PC-3 (cell line): ENCODE measurements around the gene PLPPR3. TPM values are rescaled to one million over a fixed set of nuclear protein-coding genes. Genes with fewer than 3 reads are reported as not detected.

ENCODE experiments used
- ATAC-seq: fragments of 200-7000 bp; cut with Tn5 transposase; 2 replicates; pipeline ENCODE4 v1.9.1; 2020; ENCODE audit warnings: mild to moderate bottlenecking, moderate library complexity
- BruUV-seq: library from RNA; stranded (reverse); fragments of 400-500 nt; replicated peaks from 2 replicates; lab custom pipeline; 2021; lab: Mats Ljungman, UMichigan
- CTCF ChIA-PET: fragments of 300-600 bp; sonication (Branson Sonifier 250); formaldehyde crosslinking; loops from one replicate; lab custom pipeline; 2022; ENCODE audit warnings: antibody characterized with exemption; lab: Charles Lee
- POLR2A ChIA-PET: fragments of 300-600 bp; sonication (Branson Sonifier 250); formaldehyde crosslinking; loops from one replicate; lab custom pipeline; 2022; ENCODE audit warnings: antibody characterized with exemption; ENCODE audit not compliant: unreplicated experiment; lab: Charles Lee
- DNase-seq: peaks from one replicate; pipeline ENCODE4 v3.0.0-alpha.2; 2015
- H2AFZ ChIP-seq: fragments of 300-600 bp; sonication (generic); 2 replicates; pipeline ENCODE4 v1.6.0; 2016; ENCODE audit warnings: antibody characterized with exemption, low read length
- H3F3A ChIP-seq: fragments of 300-600 bp; sonication (generic); one replicate; pipeline ENCODE4 v1.6.0; 2017; ENCODE audit warnings: antibody characterized with exemption, low read length, control low read depth, mild to moderate bottlenecking; ENCODE audit not compliant: unreplicated experiment
- H3K27ac ChIP-seq: fragments of 300-600 bp; sonication (generic); 2 replicates; pipeline ENCODE4 v1.5.1; 2016; ENCODE audit warnings: mild to moderate bottlenecking, low read length
- H3K27me3 ChIP-seq: fragments of 300-600 bp; sonication (generic); 2 replicates; pipeline ENCODE4 v1.6.1; 2016; ENCODE audit warnings: low read length, mixed read lengths
- H3K36me3 ChIP-seq: fragments of 300-600 bp; sonication (generic); 2 replicates; pipeline ENCODE4 v1.6.1; 2016; ENCODE audit warnings: low read depth, mixed run types, low read length, mixed read lengths
- H3K4me1 ChIP-seq: fragments of 300-600 bp; sonication (generic); 2 replicates; pipeline ENCODE4 v1.5.1; 2016; ENCODE audit warnings: low read length; ENCODE audit not compliant: insufficient read depth
- H3K4me2 ChIP-seq: fragments of 300-600 bp; sonication (generic); 2 replicates; pipeline ENCODE4 v1.6.0; 2016; ENCODE audit warnings: low read length
- H3K4me3 ChIP-seq: fragments of 300-600 bp; sonication (generic); 2 replicates; pipeline ENCODE4 v1.5.1; 2016; ENCODE audit warnings: mild to moderate bottlenecking, low read length, mixed read lengths
- H3K79me2 ChIP-seq: fragments of 300-600 bp; sonication (generic); 2 replicates; pipeline ENCODE4 v1.6.1; 2017; ENCODE audit warnings: low read length, mixed read lengths
- H3K9ac ChIP-seq: fragments of 300-600 bp; sonication (generic); 2 replicates; pipeline ENCODE4 v1.6.0; 2016; ENCODE audit warnings: mild to moderate bottlenecking, low read length
- H3K9me2 ChIP-seq: fragments of 300-600 bp; sonication (generic); replicated peaks from 2 replicates; pipeline ENCODE4 v1.6.1; 2016; ENCODE audit warnings: mixed run types, low read length, mixed read lengths
- H3K9me3 ChIP-seq: fragments of 300-600 bp; sonication (generic); 2 replicates; pipeline ENCODE4 v1.6.1; 2016; ENCODE audit warnings: low read length, mixed read lengths
- H4K20me1 ChIP-seq: fragments of 300-600 bp; sonication (generic); 2 replicates; pipeline ENCODE4 v1.6.1; 2016; ENCODE audit warnings: low read length, mixed read lengths
- CTCF ChIP-seq: fragments of 300-600 bp; sonication (generic); conservative IDR thresholded peaks from 2 replicates; pipeline ENCODE4 v1.5.1; 2017; ENCODE audit warnings: antibody characterized with exemption, low read depth, mild to moderate bottlenecking, low read length
- EZH2 ChIP-seq: fragments of 300-600 bp; sonication (generic); IDR thresholded peaks from one replicate; pipeline ENCODE4 v1.6.1; 2017; ENCODE audit warnings: antibody characterized with exemption, mild to moderate bottlenecking, low read length; ENCODE audit not compliant: unreplicated experiment
- EZH2phosphoT487 ChIP-seq: fragments of 300-600 bp; sonication (generic); IDR thresholded peaks from 2 replicates; pipeline ENCODE4 v1.6.1; 2018; ENCODE audit warnings: mild to moderate bottlenecking, antibody characterized with exemption, low read length, borderline replicate concordance
- intact Hi-C: fragments of 100-400 bp; cut with micrococcal nuclease; formaldehyde crosslinking; loops from 2 replicates; pipeline ENCODE4 v1.9.0; 2023
- total RNA-seq: library from RNA; depleted of rRNA; stranded (reverse); fragments of >200 nt; gene quantifications from 2 replicates; pipeline ENCODE4 v1.2.3, GENCODE V29; 2014

The PLPPR3 gene
- total RNA-seq, 1 experiment from 2014 or later = not detected

- ATAC-seq (peak; percentile 28), DNase-seq (peak; percentile 83)
- Histone ChIP-seq H2AFZ (no peak overlapping the region), H3K27me3 (no peaks in the 10 kb centered on the region), H3F3A (no peaks in the 10 kb centered on the region), H3K9me2 (no peaks in the 10 kb centered on the region), H3K4me3 (peak overlapping the region; percentile 88), H3K79me2 (peaks cover 49% of the 10 kb centered on the region), H3K27ac (peak overlapping the region; percentile 74), H3K9ac (peak overlapping the region; percentile 93), H3K4me1 (peaks cover 26% of the 10 kb centered on the region), H4K20me1 (peaks cover 48% of the 10 kb centered on the region), H3K36me3 (peaks cover 44% of the 10 kb centered on the region), H3K9me3 (no peaks in the 10 kb centered on the region), H3K4me2 (peak overlapping the region; percentile 100)
- CTCF ChIA-PET = interaction anchor here (0.6 kb wide), 2 partner anchors 69 to 134 kb away, joined by 3 read pairs; no protein-coding TSS in a partner anchor
- POLR2A ChIA-PET = interaction anchor here (0.6 kb wide), 1 partner anchor 44 kb away, joined by 9 read pairs; no protein-coding TSS in a partner anchor
- BruUV-seq = no TSS peak
- TF ChIP-seq EZH2 (no peak), EZH2phosphoT487 (no peak), CTCF (no peak)
- intact Hi-C loops = loop anchor here (2.0 kb wide), 1 partner anchor 15 kb away; no protein-coding TSS in a partner anchor
Measured at GRCh38 chr19:797528-798414, 24.0 kb downstream of the PLPPR3 start.

GRCh38 chr19:796692-797527 is 24.8 kb downstream of the PLPPR3 start, which contains the start of gene PTBP1:
Gene PTBP1, plus strand, starts transcription at chr19:797452. Its CDS starts 46 bp downstream, at chr19:797498.
- no peaks in the 10 kb centered on the region for H3F3A ChIP-seq
- DNase-seq = peak; percentile 98
- H3K79me2 ChIP-seq = peaks cover 41% of the 10 kb centered on the region
- peak within 1 kb of the TSS; percentile 90 for H2AFZ ChIP-seq
- peaks cover 36% of the 10 kb centered on the region for H3K36me3 ChIP-seq
- H3K4me2 ChIP-seq = peak within 1 kb of the TSS; percentile 100
- H3K9me2 ChIP-seq = no peaks in the 10 kb centered on the region
- peak; percentile 71 for ATAC-seq
- no peaks in the 10 kb centered on the region for H3K27me3 ChIP-seq
- intact Hi-C loops = loop anchor here (2.0 kb wide), 1 partner anchor 14 kb away; no protein-coding TSS in a partner anchor
- POLR2A ChIA-PET = interaction anchor here (0.6 kb wide), 1 partner anchor 43 kb away, joined by 9 read pairs; no protein-coding TSS in a partner anchor
- peaks cover 26% of the 10 kb centered on the region for H3K4me1 ChIP-seq
- peak within 1 kb of the TSS; percentile 93 for H3K9ac ChIP-seq
- H3K9me3 ChIP-seq = no peaks in the 10 kb centered on the region
- TSS peak; percentile 89 for BruUV-seq
- H4K20me1 ChIP-seq = peaks cover 40% of the 10 kb centered on the region
- TF ChIP-seq CTCF = no peak
- no peak for TF ChIP-seq EZH2phosphoT487
- no peak for TF ChIP-seq EZH2
- CTCF ChIA-PET = no interaction called here
- peak within 1 kb of the TSS; percentile 88 for H3K4me3 ChIP-seq
- H3K27ac ChIP-seq = peak within 1 kb of the TSS; percentile 74
